CD14-positive monocyte (primary cell): ENCODE results near the gene CDK6. TPM values are rescaled to one million over a fixed set of nuclear protein-coding genes. Genes with fewer than 3 reads are reported as not detected.

Source experiments
- DNase-seq, 3 donors: peaks; one replicate each; pipeline ENCODE4 v3.0.0-alpha.2; 2011 to 2022
- H2AFZ ChIP-seq: 2 replicates; pipeline ENCODE4 v1.6.0; 2012; ENCODE audit warnings: mild to moderate bottlenecking, low read depth, low read length, inconsistent platforms; ENCODE audit not compliant: insufficient read depth, poor library complexity, severe bottlenecking
- H3K27ac ChIP-seq, 2 donors: 1 replicate in 1 of 2; 2 replicates in 1 of 2; pipeline ENCODE4 v1.5.1; 2012 to 2013; ENCODE audit warnings: low read length in 2 of 2, control low read depth in 1 of 2, inconsistent platforms in 1 of 2, low read depth in 1 of 2, mild to moderate bottlenecking in 1 of 2
- H3K27me3 ChIP-seq, 2 donors: one replicate each; pipeline versions ENCODE4 v1.6.0 to v1.6.1; 2011 to 2013; ENCODE audit warnings: low read length in 2 of 2; ENCODE audit not compliant: control insufficient read depth in 2 of 2, insufficient read depth in 2 of 2
- H3K36me3 ChIP-seq, 2 donors: replicated peaks in 1 of 2; 1 replicate in 1 of 2; 2 replicates in 1 of 2; pipeline versions ENCODE4 v1.5.1 to v1.6.1; 2012 to 2013; ENCODE audit warnings: low read length in 2 of 2, control low read depth in 1 of 2, inconsistent platforms in 1 of 2, mild to moderate bottlenecking in 1 of 2; ENCODE audit not compliant: insufficient read depth in 2 of 2, control insufficient read depth in 1 of 2
- H3K4me1 ChIP-seq, 2 donors: 1 replicate in 1 of 2; 2 replicates in 1 of 2; pipeline versions ENCODE4 v1.5.1 to v1.6.1; 2012 to 2013; ENCODE audit warnings: low read length in 2 of 2, control low read depth in 1 of 2, inconsistent platforms in 1 of 2, mild to moderate bottlenecking in 1 of 2, moderate library complexity in 1 of 2; ENCODE audit not compliant: insufficient read depth in 2 of 2, control insufficient read depth in 1 of 2
- H3K4me2 ChIP-seq: replicated peaks from 2 replicates; pipeline ENCODE3; 2012; ENCODE audit warnings: low read length, moderate library complexity, mild to moderate bottlenecking; ENCODE audit not compliant: poor library complexity, severe bottlenecking; ENCODE audit errors: extremely low read depth
- H3K4me3 ChIP-seq, 3 experiments: fragments of 200-600 bp in 1 of 3; sonication (generic) in 1 of 3; replicated peaks in 1 of 3; 1 replicate in 2 of 3; 2 replicates in 1 of 3; pipeline ENCODE4 v1.5.1; 2011 to 2013; ENCODE audit warnings: low read length in 3 of 3, mild to moderate bottlenecking in 3 of 3, control low read depth in 2 of 3, low read depth in 2 of 3, inconsistent platforms in 1 of 3, moderate library complexity in 1 of 3
- H3K79me2 ChIP-seq: 2 replicates; pipeline ENCODE4 v1.6.0; 2012; ENCODE audit warnings: mild to moderate bottlenecking, control low read depth, inconsistent platforms, low read length, moderate library complexity; ENCODE audit not compliant: insufficient read depth
- H3K9ac ChIP-seq: 2 replicates; pipeline ENCODE4 v1.6.0; 2017; ENCODE audit warnings: low read length, mild to moderate bottlenecking; ENCODE audit not compliant: insufficient read depth, poor library complexity, severe bottlenecking
- H3K9me3 ChIP-seq, 2 donors: replicated peaks in 1 of 2; 1 replicate in 1 of 2; 2 replicates in 1 of 2; pipeline versions ENCODE4 v1.5.1 to v1.6.1; 2012 to 2013; ENCODE audit warnings: low read length in 2 of 2, control low read depth in 1 of 2; ENCODE audit not compliant: control insufficient read depth in 1 of 2, insufficient read depth in 1 of 2
- H4K20me1 ChIP-seq: 2 replicates; pipeline ENCODE4 v1.6.0; 2012; ENCODE audit warnings: mild to moderate bottlenecking, low read length, control low read depth, moderate library complexity; ENCODE audit not compliant: insufficient read depth
- H3K27ac Mint-ChIP-seq, 7 donors: one replicate each; pipeline ENCODE4 v1.8.0; 2020; ENCODE audit warnings: mild to moderate bottlenecking in 7 of 7, mixed read lengths in 7 of 7, moderate library complexity in 6 of 7, inconsistent platforms in 2 of 7
- H3K27me3 Mint-ChIP-seq, 3 donors: one replicate each; pipeline ENCODE4 v1.8.0; 2021 to 2022; ENCODE audit warnings: low read depth in 3 of 3, mild to moderate bottlenecking in 3 of 3, mixed read lengths in 3 of 3, moderate library complexity in 3 of 3, inconsistent platforms in 1 of 3
- H3K36me3 Mint-ChIP-seq, 2 donors: one replicate each; pipeline ENCODE4 v1.8.0; 2020; ENCODE audit warnings: mixed read lengths in 2 of 2, inconsistent platforms in 1 of 2, mild to moderate bottlenecking in 1 of 2
- H3K4me1 Mint-ChIP-seq: one replicate; pipeline ENCODE4 v1.8.0; 2020; ENCODE audit warnings: mild to moderate bottlenecking, mixed read lengths
- H3K4me3 Mint-ChIP-seq, 2 donors: one replicate each; pipeline ENCODE4 v1.8.0; 2020; ENCODE audit warnings: mild to moderate bottlenecking in 2 of 2, mixed read lengths in 2 of 2, moderate library complexity in 1 of 2
- H3K9me3 Mint-ChIP-seq, 7 donors: one replicate each; pipeline ENCODE4 v1.8.0; 2020 to 2022; ENCODE audit warnings: mixed read lengths in 7 of 7, mild to moderate bottlenecking in 6 of 7, moderate library complexity in 6 of 7, inconsistent platforms in 2 of 7
- CTCF ChIP-seq: fragments of 200-600 bp; IDR thresholded peaks from one replicate; pipeline ENCODE4 v1.8.0; 2022; ENCODE audit warnings: antibody characterized with exemption, mild to moderate bottlenecking
- WGBS: methylation state at CpG from one replicate; pipeline ENCODE4 v1.1.5; 2013; ENCODE audit warnings: missing lambda C conversion rate; ENCODE audit not compliant: insufficient coverage; 5-methylcytosine and 5-hydroxymethylcytosine counted together
- intact Hi-C, 2 donors: fragments of 100-400 bp; cut with micrococcal nuclease; formaldehyde crosslinking; loops; one replicate each; pipeline versions ENCODE4 v1.15.0 to v1.15.1; 2023
- polyA plus RNA-seq, 3 donors: library from polyadenylated mRNA; depleted of rRNA in 1 of 3; unstranded in 2 of 3; stranded (reverse) in 1 of 3; fragments of 300-500 nt in 2 of 3; fragments of >200 nt in 1 of 3; fragmentation: Illumina TruSeq in 2 of 3; gene quantifications; 1 replicate in 2 of 3; 2 replicates in 1 of 3; pipeline ENCODE4 v1.2.3, GENCODE V29; 2012 to 2021

CDK6 gene
- polyA plus RNA-seq, 3 donors, result 3.4 to 4.3 (median 3.8) TPM

DNA sequence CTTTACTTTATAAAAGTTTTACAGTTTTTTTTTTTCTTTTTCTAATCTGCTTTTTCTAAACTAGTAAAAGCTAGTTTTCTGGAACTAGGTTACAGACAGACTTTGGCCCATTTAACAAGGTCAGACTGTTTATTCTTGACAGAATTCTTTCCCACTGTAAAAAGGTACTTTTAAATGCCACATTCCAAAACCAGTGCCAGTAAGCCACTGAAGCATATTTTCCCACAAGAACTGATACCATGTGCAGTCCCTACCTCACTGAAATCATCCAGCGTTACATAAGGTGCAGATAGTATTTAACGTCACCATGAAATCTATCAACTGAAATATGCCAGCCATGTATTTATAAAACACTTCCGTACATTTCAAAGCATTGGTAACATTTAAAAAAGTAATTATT lies 121.6 kb downstream of the CDK6 start:
- Mint-ChIP-seq H3K36me3 (peaks cover 0 to 3% of the 10 kb centered on the region in 2 donors), H3K27ac (no peak overlapping the region), H3K4me1 (peaks cover 22% of the 10 kb centered on the region), H3K9me3 (no peaks in the 10 kb centered on the region), H3K4me3 (no peak overlapping the region), H3K27me3 (no peaks in the 10 kb centered on the region)
- Histone ChIP-seq H3K27me3 (no peaks in the 10 kb centered on the region), H3K27ac (no peak overlapping the region), H3K4me1 (peaks cover 16% of the 10 kb centered on the region in 2 donors), H3K79me2 (peaks cover 10% of the 10 kb centered on the region), H3K9me3 (no peaks in the 10 kb centered on the region), H3K4me2 (no peak overlapping the region), H3K4me3 (no peak overlapping the region), H3K36me3 (no peaks in the 10 kb centered on the region), H2AFZ (no peak overlapping the region), H4K20me1 (no peaks in the 10 kb centered on the region), H3K9ac (no peak overlapping the region)
- WGBS, result no CpG with 5 or more reads among the region's 3 CpGs
- DNase-seq, result no peak
- intact Hi-C loops, result loop anchor here in 1 of 2 donors (5.0 kb wide), 1 partner anchor 118 kb away; no protein-coding TSS in a partner anchor
- TF ChIP-seq CTCF, result no peak

- no peak overlapping the region for H3K9ac ChIP-seq
- H3K27me3 Mint-ChIP-seq, result no peaks in the 10 kb centered on the region
- 100% methylated on average over 1 of the region's 3 CpGs for WGBS
- no peaks in the 10 kb centered on the region for H3K27me3 ChIP-seq
- H3K27ac Mint-ChIP-seq, result no peak overlapping the region
- H3K9me3 ChIP-seq, result no peaks in the 10 kb centered on the region
- H3K4me3 ChIP-seq, result no peak overlapping the region
- no peak overlapping the region for H2AFZ ChIP-seq
- H3K9me3 Mint-ChIP-seq, result no peaks in the 10 kb centered on the region
- peaks cover 22% of the 10 kb centered on the region for H3K4me1 Mint-ChIP-seq
- H3K4me1 ChIP-seq, result peaks cover 16% of the 10 kb centered on the region in 2 donors
- no peaks in the 10 kb centered on the region for H4K20me1 ChIP-seq
- no peak for TF ChIP-seq CTCF
- intact Hi-C loops, result no loop called here
- no peak overlapping the region for H3K27ac ChIP-seq
- H3K4me3 Mint-ChIP-seq, result no peak overlapping the region
- H3K79me2 ChIP-seq, result peaks cover 6% of the 10 kb centered on the region
- DNase-seq, result no peak
- H3K36me3 ChIP-seq, result no peaks in the 10 kb centered on the region
- no peak overlapping the region for H3K4me2 ChIP-seq
- H3K36me3 Mint-ChIP-seq, result peaks cover 0 to 3% of the 10 kb centered on the region in 2 donors
Measured at GRCh38 chr7:92714280-92714679, 122.1 kb downstream of the CDK6 start.
